GM19239 (cell line): ENCODE results near the gene GTF3C1.

Experiments
- DNase-seq: peaks from one replicate; pipeline ENCODE4 v3.0.0; 2011; ENCODE audit warnings: low spot score; ENCODE audit not compliant: insufficient read length
- FAIRE-seq: peaks from 2 replicates; lab custom pipeline; 2011; peaks lifted over from hg19 to GRCh38; lab: Jason Lieb, UNC

GTF3C1 gene

GRCh38 chr16:27528294-27528693 is 21.4 kb downstream of the GTF3C1 start:
- no peak for FAIRE-seq
- DNase-seq: no peak

GRCh38 chr16:27526180-27526579 is 23.5 kb downstream of the GTF3C1 start:
- FAIRE-seq: no peak

GRCh38 chr16:27522173-27522707 is 27.5 kb downstream of the GTF3C1 start:
- FAIRE-seq (no peak), DNase-seq (no peak)

More at GRCh38 chr16:27526180-27526579, 23.5 kb downstream of the GTF3C1 start:
- no peak for DNase-seq

GRCh38 chr16:27520982-27521673 is 28.6 kb downstream of the GTF3C1 start:
- DNase-seq (no peak), FAIRE-seq (no peak)

GRCh38 chr16:27518226-27518625 is 31.5 kb downstream of the GTF3C1 start:
- FAIRE-seq: no peak
- no peak for DNase-seq

GRCh38 chr16:27517664-27518063 is 32.0 kb downstream of the GTF3C1 start:
- DNase-seq (no peak), FAIRE-seq (no peak)

GRCh38 chr16:27516365-27516764 is 33.3 kb downstream of the GTF3C1 start:
- no peak for DNase-seq
- FAIRE-seq: no peak

GRCh38 chr16:27515874-27516353 is 33.8 kb downstream of the GTF3C1 start:
- DNase-seq (peak; percentile 40), FAIRE-seq (peak; percentile 76)

- DNase-seq: no peak
- FAIRE-seq: no peak
Measured at GRCh38 chr16:27514806-27515205, 34.9 kb downstream of the GTF3C1 start.

- DNase-seq (no peak), FAIRE-seq (no peak)
Measured at GRCh38 chr16:27511657-27512448, 37.9 kb downstream of the GTF3C1 start.

GRCh38 chr16:27508476-27508875 is 41.2 kb downstream of the GTF3C1 start:
- no peak for DNase-seq
- no peak for FAIRE-seq

- DNase-seq (no peak), FAIRE-seq (no peak)
Measured at GRCh38 chr16:27506771-27507170, 42.9 kb downstream of the GTF3C1 start.

GRCh38 chr16:27505297-27506236 is 44.1 kb downstream of the GTF3C1 start:
- DNase-seq (no peak), FAIRE-seq (no peak)

- FAIRE-seq: no peak
- no peak for DNase-seq
Measured at GRCh38 chr16:27503662-27504061, 46.1 kb downstream of the GTF3C1 start.

GRCh38 chr16:27500801-27501200 is 48.9 kb downstream of the GTF3C1 start:
- DNase-seq: no peak
- FAIRE-seq: no peak

- FAIRE-seq (no peak), DNase-seq (no peak)
Measured at GRCh38 chr16:27499659-27500055, 50.1 kb downstream of the GTF3C1 start.

GRCh38 chr16:27498916-27499658 is 50.6 kb downstream of the GTF3C1 start:
- no peak for FAIRE-seq
- DNase-seq: no peak

- DNase-seq (no peak), FAIRE-seq (no peak)
Measured at GRCh38 chr16:27498031-27498825, 51.5 kb downstream of the GTF3C1 start.

GRCh38 chr16:27495191-27495590 is 54.5 kb downstream of the GTF3C1 start:
- DNase-seq (no peak), FAIRE-seq (no peak)
